GM13977 (cell line): Measurements from ENCODE around the gene NNMT.

Experiments
- DNase-seq: peaks from one replicate; pipeline ENCODE4 v3.0.0; 2012; ENCODE audit warnings: low spot score
- in situ Hi-C: fragments of 300-500 bp; cut with MboI; formaldehyde crosslinking; loops from one replicate; pipeline ENCODE4 v1.12.0; 2022; ENCODE audit warnings: low sequenced_read_pairs, low pct_unique_long_range_greater_than_20kb, mixed read lengths, inconsistent platforms; ENCODE audit not compliant: unreplicated experiment
- TF ChIP-seq, protein P1 (sequence below): IDR thresholded peaks from 2 replicates; pipeline ENCODE4 v1.5.1; 2012; ENCODE audit warnings: mild to moderate bottlenecking, control low read depth; ENCODE audit not compliant: insufficient read depth; ENCODE audit errors: extremely low read depth, missing control alignments

The NNMT gene

DNA sequence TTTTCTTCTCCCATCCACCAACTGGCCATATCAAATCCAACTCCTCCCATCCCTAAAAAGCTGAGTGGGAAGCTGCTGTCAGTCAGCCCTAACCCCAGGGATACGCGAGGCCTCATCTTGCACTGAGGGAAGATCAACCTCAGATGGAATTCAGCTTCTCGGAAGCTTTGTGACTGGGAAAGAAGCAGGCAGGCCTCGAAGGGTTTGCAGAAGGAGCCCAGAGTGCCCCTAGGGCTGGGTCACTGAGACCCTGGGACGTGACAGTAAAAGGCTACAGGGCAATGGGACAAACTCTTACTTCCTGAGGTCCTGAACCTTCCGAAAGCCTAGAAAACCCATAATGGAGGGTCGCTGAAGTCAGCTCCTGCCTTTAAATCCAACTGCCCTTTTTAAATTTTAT lies 34.4 kb upstream of the NNMT start:
- DNase-seq = no peak
- TF ChIP-seq, protein P1, sequence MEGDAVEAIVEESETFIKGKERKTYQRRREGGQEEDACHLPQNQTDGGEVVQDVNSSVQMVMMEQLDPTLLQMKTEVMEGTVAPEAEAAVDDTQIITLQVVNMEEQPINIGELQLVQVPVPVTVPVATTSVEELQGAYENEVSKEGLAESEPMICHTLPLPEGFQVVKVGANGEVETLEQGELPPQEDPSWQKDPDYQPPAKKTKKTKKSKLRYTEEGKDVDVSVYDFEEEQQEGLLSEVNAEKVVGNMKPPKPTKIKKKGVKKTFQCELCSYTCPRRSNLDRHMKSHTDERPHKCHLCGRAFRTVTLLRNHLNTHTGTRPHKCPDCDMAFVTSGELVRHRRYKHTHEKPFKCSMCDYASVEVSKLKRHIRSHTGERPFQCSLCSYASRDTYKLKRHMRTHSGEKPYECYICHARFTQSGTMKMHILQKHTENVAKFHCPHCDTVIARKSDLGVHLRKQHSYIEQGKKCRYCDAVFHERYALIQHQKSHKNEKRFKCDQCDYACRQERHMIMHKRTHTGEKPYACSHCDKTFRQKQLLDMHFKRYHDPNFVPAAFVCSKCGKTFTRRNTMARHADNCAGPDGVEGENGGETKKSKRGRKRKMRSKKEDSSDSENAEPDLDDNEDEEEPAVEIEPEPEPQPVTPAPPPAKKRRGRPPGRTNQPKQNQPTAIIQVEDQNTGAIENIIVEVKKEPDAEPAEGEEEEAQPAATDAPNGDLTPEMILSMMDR = no peak
- in situ Hi-C loops = loop anchor here (25.0 kb wide), 2 partner anchors 374 to 449 kb away; partner anchors contain the start of gene USP28

DNA sequence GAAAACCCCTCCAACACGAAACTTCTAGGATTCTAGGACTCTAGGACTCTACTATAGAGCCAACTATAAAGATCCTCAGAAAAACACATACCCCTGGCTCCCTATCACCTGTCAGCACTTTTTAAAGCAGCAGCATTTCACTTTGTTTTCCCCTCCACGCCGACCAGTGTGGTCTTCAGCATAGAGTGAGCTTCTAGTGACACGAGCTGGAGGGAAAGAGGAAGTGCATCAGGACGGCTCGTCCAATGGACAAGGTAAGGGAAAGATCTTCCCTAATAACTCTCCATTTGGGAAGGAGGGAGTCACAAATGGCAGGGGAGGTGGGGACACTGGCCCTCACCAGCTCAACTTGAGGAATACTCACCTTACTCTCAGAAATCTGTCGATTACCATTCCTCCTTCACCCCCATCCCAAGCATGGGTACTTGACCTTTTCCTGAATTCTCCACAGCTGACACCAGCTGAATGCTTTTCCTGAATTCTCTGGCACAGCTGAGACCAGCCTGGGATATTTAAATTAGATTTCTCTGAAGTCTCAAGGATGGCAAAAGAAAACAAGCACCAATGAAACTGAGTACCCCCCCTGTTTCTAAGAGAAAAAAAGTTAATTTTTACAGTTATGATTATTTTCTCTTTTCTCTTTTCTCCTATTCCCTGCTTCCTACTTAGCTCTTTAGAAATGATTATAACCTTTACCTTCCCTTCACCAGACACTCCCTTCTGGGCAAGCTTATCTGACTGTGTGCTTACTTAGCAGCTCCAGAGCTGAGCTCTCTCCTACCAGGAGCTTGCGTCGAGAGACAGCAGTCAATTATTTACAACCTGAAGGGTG lies 33.3 kb upstream of the NNMT start:
- DNase-seq = peak; percentile 34
- in situ Hi-C loops = loop anchor here (25.0 kb wide), 2 partner anchors 376 to 451 kb away; partner anchors contain the start of gene USP28
- TF ChIP-seq, protein P1 = peak; percentile 32

DNA sequence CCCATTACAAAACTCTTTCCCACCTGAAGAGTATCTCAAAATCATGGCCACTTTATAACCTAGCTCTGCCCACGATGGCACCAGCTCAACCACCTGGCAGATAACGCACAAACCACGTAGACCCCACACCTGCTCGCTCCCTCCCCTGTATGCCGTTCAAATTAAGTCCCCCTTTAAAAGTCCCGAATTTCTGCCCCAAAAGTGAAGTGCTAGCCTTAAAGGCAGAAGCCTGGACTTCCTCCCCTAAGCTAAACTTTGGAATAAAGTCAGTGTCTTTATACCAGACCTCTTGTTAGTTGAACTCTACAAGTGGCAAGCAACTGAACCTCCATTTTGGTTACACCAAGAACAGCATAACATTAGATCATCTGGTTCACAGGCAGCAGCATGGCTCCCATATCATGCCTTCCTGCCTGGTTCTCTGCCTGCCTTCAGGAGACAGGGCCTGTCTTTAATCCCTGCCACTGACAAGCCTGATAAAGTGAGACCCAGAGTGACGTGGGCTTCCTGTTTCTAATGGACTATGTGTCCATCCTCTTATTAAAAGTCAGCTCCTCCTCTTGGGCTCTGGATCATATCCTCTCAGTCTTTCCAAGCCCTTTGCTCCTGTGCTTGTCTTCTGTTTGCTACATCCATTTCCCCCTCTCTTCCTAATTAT lies 32.6 kb upstream of the NNMT start:
- TF ChIP-seq, protein P1 = no peak
- no peak for DNase-seq
- in situ Hi-C loops = loop anchor here (25.0 kb wide), 2 partner anchors 376 to 451 kb away; partner anchors contain the start of gene USP28

DNA sequence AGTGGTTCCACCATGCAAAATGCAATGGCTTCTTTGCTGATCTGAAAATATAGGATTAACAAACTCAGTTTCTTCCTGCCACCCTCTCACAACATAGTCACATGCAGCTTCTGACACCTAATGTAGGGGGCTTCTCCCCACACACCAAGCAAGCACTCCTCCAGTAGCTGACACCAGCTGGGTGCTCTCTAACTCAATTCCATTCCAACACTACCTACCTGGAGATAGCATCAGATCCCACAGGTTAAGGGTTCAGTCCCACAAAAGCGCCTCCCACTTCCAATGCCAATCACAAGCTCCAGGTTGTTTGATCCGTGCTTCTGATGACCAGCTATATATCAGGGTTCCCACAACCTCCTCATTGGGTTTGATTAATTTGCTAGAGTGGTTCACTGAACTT lies 31.8 kb upstream of the NNMT start:
- DNase-seq = no peak
- TF ChIP-seq, protein P1 = no peak
- in situ Hi-C loops = loop anchor here (25.0 kb wide), 2 partner anchors 377 to 452 kb away; partner anchors contain the start of gene USP28

DNA sequence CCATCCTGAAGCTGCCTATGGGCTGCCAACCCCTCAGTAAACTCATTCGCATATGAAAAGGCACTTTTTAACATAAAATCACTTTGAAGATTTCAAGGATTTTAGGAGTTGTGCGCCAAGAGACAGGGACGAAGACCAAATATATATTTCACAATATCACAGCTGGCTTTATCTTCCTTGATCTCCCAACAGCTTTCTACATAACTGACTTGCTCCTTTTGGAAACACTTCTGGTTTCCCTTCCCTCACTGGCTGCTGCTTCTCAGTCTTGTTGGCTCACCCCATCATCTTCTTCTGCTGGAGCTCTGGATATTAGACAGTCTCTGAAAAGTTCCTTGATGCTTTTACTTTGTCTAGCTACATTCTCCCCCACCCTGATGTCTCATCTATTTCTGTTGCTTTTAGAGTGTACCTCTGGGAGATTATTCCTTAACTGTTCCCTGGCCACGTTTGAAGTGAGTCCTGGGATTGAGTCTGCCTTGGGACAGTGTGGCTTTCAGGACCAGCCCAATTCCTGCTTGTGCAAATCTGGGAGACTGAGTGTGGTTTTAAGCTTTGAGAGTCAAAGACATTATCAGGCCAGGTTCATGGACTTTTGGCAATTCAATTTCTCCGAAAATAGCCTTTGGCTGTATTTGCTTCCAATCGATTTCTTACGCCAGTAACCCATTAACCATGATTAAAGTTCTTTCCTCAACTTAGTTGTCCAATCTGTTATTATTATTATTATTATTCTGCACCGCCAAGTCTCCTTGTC lies 30.9 kb upstream of the NNMT start:
- TF ChIP-seq, protein P1 = no peak
- no peak for DNase-seq
- in situ Hi-C loops = loop anchor here (25.0 kb wide), 2 partner anchors 378 to 453 kb away; partner anchors contain the start of gene USP28

DNA sequence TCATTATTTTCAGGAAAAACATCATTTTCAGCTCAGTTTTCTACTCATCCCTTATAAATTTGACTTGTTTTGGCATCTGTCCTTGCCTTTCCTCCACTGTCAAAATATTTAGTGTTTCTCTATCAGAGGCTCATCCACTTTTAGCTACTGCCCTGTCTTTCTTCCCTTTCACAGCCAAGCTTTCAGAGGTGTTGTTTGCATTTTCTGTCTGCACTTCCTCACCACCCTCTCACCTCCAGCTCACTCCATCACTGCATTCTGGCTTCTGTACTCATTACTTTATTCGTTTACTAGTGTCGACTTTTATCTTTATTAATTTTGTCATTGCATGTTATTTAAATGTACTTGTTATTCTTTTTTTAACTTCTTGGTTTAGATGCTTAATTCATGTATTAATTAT lies 26.7 kb upstream of the NNMT start:
- TF ChIP-seq, protein P1 = no peak
- in situ Hi-C loops = loop anchor here (25.0 kb wide), 2 partner anchors 382 to 457 kb away; partner anchors contain the start of gene USP28
- no peak for DNase-seq
